ELF-1 (cell line): ENCODE results near the gene IYD.
"Not testable (repeated sequence)": the region's sequence is repeated elsewhere in the genome, so short reads cannot be mapped to it uniquely, and the experiment has no call there.

ENCODE experiments used
- DNase-seq: peaks from one replicate; pipeline ENCODE4 v3.0.0-alpha.2; 2016; ENCODE audit warnings: low read depth, low spot score

IYD gene

GRCh38 chr6:150352321-150353296 is 16.2 kb upstream of the IYD start:
- no peak for DNase-seq

GRCh38 chr6:150353445-150353844 is 15.4 kb upstream of the IYD start:
- no peak for DNase-seq

GRCh38 chr6:150354754-150355571 is 13.8 kb upstream of the IYD start:
- no peak for DNase-seq

GRCh38 chr6:150355932-150356331 is 12.9 kb upstream of the IYD start:
- DNase-seq, result no peak

GRCh38 chr6:150361876-150362275 is 6.9 kb upstream of the IYD start:
- no peak for DNase-seq

GRCh38 chr6:150363733-150364132 is 5.1 kb upstream of the IYD start:
- DNase-seq, result no peak

GRCh38 chr6:150366118-150366778 is 2.6 kb upstream of the IYD start:
- no peak for DNase-seq

GRCh38 chr6:150369408-150369807 is 596 bp downstream of the IYD start:
- no peak for DNase-seq

GRCh38 chr6:150370112-150370511 is 1.3 kb downstream of the IYD start:
- no peak for DNase-seq

GRCh38 chr6:150371356-150371755 is 2.5 kb downstream of the IYD start:
- DNase-seq, result no peak

- no peak for DNase-seq
Observed at GRCh38 chr6:150372051-150372450, 3.2 kb downstream of the IYD start.

- DNase-seq, result no peak
Observed at GRCh38 chr6:150373260-150373701, 4.5 kb downstream of the IYD start.

GRCh38 chr6:150374346-150374745 is 5.5 kb downstream of the IYD start:
- not testable (repeated sequence) for DNase-seq

- DNase-seq, result peak; percentile 5
Observed at GRCh38 chr6:150377211-150377781, 8.5 kb downstream of the IYD start.

- no peak for DNase-seq
Observed at GRCh38 chr6:150380256-150380655, 11.4 kb downstream of the IYD start.

GRCh38 chr6:150382171-150382570 is 13.4 kb downstream of the IYD start:
- DNase-seq, result no peak

GRCh38 chr6:150391414-150391813 is 22.6 kb downstream of the IYD start:
- no peak for DNase-seq

GRCh38 chr6:150391890-150392289 is 23.1 kb downstream of the IYD start:
- no peak for DNase-seq

GRCh38 chr6:150392452-150393220 is 23.8 kb downstream of the IYD start:
- DNase-seq, result no peak

GRCh38 chr6:150394053-150394898 is 25.5 kb downstream of the IYD start:
- no peak for DNase-seq
